HL-60 (cell line): Measurements from ENCODE around the gene TESK2.

Experiments used
- DNase-seq, 2 experiments: peaks; one replicate each; pipeline ENCODE4 v3.0.0-alpha.2; 2010 to 2020; ENCODE audit warnings: low read depth in 1 of 2, low spot score in 1 of 2
- H3K27ac ChIP-seq: fragments of 250-450 bp; sonication (Bioruptor Pico); replicated peaks from 2 replicates; pipeline ENCODE4 v1.5.1; 2020; ENCODE audit warnings: mild to moderate bottlenecking, moderate library complexity
- H3K27me3 ChIP-seq: fragments of 250-450 bp; sonication (Bioruptor Pico); 2 replicates; pipeline ENCODE4 v1.5.1; 2021; ENCODE audit warnings: mild to moderate bottlenecking, moderate library complexity; ENCODE audit not compliant: insufficient read depth, poor library complexity, severe bottlenecking
- H3K4me3 ChIP-seq: replicated peaks from 2 replicates; pipeline ENCODE4 v1.5.1; 2011; ENCODE audit warnings: mild to moderate bottlenecking, control low read depth, low read length; ENCODE audit not compliant: insufficient read depth
- GABPA ChIP-seq: IDR thresholded peaks from 2 replicates; pipeline ENCODE4 v1.6.1; 2012; ENCODE audit warnings: low read depth
- POLR2AphosphoS5 ChIP-seq: IDR thresholded peaks from 2 replicates; pipeline ENCODE4 v1.6.1; 2012; ENCODE audit warnings: low read depth
- SPI1 ChIP-seq: IDR thresholded peaks from 2 replicates; pipeline ENCODE4 v1.6.1; 2012; ENCODE audit warnings: low read depth, mild to moderate bottlenecking, borderline replicate concordance
- TF ChIP-seq, protein P1 (sequence below): IDR thresholded peaks from 2 replicates; pipeline ENCODE4 v1.6.1; 2012; ENCODE audit warnings: low read depth; ENCODE audit not compliant: insufficient replicate concordance
- TF ChIP-seq, protein P2 (sequence below): IDR thresholded peaks from one replicate; pipeline ENCODE4 v1.5.1; 2011; ENCODE audit warnings: low read length, control low read depth, inconsistent platforms; ENCODE audit not compliant: insufficient read depth

The TESK2 gene

DNA sequence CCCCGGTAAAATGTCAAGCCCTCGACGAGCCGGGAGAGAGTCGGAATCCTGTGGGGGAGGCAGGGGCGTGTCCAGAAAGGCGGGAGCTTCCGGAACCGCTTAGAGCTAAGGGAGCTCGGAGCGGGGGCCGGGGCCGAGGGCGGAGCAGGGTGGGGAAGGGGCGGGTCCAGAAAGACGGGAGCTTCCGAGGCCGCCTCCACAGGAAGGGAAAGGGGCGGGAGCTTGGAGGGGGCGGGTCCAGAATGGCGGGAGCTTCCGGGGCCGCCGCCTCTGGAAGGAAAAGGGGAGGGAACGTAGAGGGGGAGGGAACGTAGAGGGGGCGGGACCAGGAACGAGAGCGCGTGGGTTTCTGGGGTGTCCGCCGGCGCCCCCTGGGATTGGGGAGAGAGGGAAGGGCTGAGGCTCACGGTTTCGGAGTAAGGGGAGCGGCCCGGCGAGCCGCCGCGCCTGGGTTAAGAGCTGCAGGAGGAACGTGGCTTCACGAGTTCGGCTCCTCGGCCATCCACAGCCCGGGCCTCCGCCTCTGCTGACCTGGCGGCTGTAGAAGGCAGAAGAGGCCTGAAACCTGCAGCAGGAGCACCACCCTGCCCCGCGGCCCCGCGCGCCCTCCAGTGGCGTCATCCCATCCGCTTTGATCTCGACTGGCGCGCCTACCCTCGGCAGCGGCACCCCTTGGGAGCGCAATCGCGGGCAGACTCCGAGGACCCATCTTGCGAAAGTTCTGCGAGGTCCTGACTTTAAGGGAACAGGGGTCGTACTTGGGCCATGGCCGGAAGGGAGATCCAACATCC, 187.2 kb downstream of the TESK2 start:
- DNase-seq: peak; percentile 88 to 97
- Histone ChIP-seq H3K4me3 (peak overlapping the region; percentile 62), H3K27ac (peak overlapping the region; percentile 94), H3K27me3 (no peaks in the 10 kb centered on the region)
- no peak for TF ChIP-seq SPI1
- TF ChIP-seq, protein P1, sequence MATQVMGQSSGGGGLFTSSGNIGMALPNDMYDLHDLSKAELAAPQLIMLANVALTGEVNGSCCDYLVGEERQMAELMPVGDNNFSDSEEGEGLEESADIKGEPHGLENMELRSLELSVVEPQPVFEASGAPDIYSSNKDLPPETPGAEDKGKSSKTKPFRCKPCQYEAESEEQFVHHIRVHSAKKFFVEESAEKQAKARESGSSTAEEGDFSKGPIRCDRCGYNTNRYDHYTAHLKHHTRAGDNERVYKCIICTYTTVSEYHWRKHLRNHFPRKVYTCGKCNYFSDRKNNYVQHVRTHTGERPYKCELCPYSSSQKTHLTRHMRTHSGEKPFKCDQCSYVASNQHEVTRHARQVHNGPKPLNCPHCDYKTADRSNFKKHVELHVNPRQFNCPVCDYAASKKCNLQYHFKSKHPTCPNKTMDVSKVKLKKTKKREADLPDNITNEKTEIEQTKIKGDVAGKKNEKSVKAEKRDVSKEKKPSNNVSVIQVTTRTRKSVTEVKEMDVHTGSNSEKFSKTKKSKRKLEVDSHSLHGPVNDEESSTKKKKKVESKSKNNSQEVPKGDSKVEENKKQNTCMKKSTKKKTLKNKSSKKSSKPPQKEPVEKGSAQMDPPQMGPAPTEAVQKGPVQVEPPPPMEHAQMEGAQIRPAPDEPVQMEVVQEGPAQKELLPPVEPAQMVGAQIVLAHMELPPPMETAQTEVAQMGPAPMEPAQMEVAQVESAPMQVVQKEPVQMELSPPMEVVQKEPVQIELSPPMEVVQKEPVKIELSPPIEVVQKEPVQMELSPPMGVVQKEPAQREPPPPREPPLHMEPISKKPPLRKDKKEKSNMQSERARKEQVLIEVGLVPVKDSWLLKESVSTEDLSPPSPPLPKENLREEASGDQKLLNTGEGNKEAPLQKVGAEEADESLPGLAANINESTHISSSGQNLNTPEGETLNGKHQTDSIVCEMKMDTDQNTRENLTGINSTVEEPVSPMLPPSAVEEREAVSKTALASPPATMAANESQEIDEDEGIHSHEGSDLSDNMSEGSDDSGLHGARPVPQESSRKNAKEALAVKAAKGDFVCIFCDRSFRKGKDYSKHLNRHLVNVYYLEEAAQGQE: no peak
- peak; percentile 71 for TF ChIP-seq GABPA
- TF ChIP-seq, protein P2, sequence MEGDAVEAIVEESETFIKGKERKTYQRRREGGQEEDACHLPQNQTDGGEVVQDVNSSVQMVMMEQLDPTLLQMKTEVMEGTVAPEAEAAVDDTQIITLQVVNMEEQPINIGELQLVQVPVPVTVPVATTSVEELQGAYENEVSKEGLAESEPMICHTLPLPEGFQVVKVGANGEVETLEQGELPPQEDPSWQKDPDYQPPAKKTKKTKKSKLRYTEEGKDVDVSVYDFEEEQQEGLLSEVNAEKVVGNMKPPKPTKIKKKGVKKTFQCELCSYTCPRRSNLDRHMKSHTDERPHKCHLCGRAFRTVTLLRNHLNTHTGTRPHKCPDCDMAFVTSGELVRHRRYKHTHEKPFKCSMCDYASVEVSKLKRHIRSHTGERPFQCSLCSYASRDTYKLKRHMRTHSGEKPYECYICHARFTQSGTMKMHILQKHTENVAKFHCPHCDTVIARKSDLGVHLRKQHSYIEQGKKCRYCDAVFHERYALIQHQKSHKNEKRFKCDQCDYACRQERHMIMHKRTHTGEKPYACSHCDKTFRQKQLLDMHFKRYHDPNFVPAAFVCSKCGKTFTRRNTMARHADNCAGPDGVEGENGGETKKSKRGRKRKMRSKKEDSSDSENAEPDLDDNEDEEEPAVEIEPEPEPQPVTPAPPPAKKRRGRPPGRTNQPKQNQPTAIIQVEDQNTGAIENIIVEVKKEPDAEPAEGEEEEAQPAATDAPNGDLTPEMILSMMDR: peak; percentile 25
- TF ChIP-seq POLR2AphosphoS5: peak; percentile 81

DNA sequence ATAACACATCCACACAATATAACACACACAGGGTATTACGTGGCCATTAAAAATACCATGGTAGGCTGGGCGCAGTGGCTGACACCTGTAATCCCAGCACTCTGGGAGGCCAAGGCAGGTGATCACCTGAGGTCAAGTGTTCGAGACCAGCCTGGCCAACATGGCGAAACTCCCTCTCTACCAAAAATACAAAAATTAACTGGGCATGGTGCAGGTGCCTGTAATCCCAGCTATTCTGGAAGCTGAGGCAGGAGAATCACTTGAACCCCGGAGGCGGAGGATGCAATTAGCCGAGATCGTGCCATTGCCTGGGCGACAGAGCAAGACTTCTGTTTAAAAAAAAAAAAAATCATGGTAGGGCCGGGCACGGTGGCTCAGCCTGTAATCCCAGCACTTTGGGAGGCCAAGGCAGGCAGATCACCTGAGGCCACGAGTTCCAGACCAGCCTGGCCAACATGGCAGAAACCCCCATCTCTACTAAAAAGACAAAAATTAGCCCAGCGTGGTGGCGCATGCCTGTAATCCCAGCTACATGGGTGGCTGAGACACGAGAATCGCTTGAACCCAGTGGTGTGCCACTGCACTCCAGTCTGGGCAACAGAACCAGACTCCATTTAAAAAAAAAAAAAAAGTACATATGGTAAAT, 188.3 kb downstream of the TESK2 start:
- TF ChIP-seq GABPA: no peak
- TF ChIP-seq, protein P2: no peak
- no peak for TF ChIP-seq POLR2AphosphoS5
- TF ChIP-seq SPI1: no peak
- TF ChIP-seq, protein P1: no peak
- H3K27me3 ChIP-seq: no peaks in the 10 kb centered on the region
- no peak for DNase-seq
- peak overlapping the region; percentile 62 for H3K4me3 ChIP-seq
- H3K27ac ChIP-seq: peak overlapping the region; percentile 74

DNA sequence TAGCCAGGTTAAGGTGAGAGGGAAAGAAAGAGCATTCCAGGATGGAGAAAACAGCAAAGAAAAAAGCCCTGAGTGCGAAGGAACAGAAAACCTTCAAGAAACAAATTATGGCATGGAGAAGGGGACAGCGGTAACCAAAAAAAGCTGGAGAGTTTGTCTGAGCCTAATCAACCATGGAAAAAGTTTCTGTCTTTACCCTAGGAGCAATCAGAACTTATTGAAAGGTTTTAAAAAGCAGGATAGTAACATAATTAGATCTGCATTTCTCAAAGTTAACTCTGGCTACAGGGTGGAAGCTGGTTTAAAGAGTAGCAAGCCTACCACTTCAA, 190.3 kb downstream of the TESK2 start:
- TF ChIP-seq POLR2AphosphoS5 (no peak), SPI1 (no peak), GABPA (no peak)
- TF ChIP-seq, protein P1: no peak
- TF ChIP-seq, protein P2: no peak
- no peak for DNase-seq
- H3K27me3 ChIP-seq: no peaks in the 10 kb centered on the region
- no peak overlapping the region for H3K4me3 ChIP-seq
- H3K27ac ChIP-seq: no peak overlapping the region
